Measurements from ENCODE around the gene STKLD1.

DNA sequence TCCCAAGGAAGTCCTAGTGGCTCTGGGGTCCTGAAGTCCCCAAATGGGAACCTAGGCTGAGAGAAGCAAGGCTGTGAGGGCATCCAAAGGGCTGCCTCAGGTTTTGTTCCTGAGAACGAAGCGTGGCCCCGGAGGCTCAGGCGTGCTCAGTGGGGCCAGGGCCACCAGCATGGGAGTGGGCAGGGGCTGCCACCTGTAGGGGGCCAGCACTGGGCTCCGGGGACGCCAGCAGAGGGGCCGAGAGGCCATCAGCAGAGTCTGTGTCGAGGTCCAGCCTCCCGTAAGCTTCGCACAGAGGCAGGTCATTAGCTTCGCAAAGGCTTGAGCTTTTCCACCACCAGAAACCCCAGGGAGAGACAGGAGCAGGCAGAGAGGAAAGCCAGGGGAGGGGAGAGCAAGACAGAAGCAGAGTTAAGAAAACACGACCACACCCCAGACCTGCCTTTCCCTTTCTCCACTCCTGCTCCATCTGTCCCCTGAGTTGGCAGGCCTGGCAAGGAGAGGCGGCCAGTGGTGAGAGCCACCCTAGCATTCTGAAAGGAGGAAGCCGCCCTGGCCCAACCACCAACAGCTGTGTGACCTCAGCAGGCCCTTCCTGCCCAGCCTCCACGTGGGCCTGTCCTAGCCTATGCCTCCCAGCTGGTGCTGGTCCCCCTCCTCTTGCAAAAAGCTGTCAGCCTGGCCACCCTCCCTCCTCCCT lies 34.6 kb upstream of the STKLD1 start:
- TF ChIP-seq CTCF (IDR thresholded peaks at IDR 0.05) (no peak), POLR2A (IDR thresholded peaks at IDR 0.05) (no peak)
